NCI-H187 treated with DMSO at 0.1 percent for 48 hours (cell line): ENCODE data around the gene SELENOS.
"Not testable (repeated sequence)": the region's sequence is repeated elsewhere in the genome, so short reads cannot be mapped to it uniquely, and the experiment has no call there.

Source experiments
- DNase-seq: peaks from one replicate; lab custom pipeline; 2025; lab: John Stamatoyannopoulos, UW

Gene SELENOS

DNA sequence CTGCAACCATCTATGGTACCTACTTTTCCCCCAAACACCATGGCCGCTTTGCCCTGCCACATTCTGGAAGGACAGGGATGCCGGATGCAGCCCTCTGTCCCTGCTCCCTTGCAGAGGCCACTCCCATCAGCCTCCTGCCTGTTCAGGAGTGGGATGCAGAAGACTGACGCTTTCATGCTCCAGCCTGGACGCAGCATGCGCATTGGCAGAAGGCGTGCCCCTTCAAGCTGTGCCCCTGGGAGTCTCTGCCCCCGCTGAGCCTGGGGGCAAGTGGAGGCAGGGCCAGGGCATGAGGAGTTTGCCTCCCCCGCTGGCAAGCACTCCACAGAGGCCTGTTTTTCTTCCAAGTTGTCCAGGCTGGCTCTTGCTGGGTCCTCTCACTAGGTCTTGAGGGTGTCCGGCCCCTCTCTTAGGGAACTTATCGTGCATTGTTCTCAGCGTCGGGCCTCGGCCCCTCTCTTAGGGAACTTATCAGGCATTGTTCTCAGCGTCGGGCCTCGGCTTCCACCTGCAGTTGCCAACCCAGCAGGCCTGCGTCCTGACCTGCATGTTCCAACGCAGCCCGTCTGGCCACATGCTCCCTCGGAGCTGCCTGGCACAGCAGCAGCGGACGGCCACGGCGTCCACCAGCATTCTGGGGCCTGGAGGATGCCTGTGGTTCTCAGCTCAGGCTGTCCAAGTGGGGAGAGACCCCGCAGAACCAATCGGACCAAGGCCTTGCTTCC lies 32.3 kb upstream of the SELENOS start:
- no peak for DNase-seq

DNA sequence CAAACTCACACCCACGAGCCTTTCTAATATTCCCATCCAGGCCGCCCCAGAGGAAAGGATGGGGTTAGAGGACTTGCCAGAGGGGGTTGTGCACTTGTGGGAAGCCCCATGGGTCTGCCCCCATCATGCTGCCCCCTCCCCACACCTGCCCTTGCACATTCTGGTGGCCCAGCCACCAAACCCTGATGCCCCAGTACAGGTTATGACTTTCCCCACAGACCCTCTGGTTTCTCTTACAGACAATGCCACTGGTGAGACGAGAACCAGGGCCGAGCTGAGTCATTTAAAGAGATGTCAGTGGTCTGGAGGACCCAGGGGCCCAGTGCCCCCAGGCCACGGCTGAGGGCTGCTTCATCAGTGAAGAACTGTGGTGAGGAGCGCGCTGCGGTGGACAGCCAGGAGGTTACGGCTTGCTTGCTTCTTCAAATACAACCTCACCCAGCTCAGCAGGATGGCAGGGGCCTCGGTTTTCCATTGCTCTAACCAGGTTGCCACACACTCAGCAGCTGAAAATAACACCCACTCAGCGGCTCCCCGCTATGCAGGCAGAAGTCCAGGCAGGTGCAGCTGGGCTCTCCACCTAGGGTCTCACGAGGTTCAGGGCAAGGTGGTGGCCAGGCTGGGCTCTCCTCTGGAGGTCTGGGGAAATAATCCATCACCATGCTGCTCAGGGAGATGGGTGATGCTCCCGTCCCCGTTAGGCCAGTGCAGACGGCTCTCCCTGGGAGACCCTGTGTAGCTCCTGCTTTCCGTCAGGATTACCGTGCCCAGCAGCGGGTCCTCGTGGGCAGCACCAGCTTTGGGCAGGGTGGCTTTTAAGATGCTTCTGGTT lies 31.5 kb upstream of the SELENOS start:
- no peak for DNase-seq

DNA sequence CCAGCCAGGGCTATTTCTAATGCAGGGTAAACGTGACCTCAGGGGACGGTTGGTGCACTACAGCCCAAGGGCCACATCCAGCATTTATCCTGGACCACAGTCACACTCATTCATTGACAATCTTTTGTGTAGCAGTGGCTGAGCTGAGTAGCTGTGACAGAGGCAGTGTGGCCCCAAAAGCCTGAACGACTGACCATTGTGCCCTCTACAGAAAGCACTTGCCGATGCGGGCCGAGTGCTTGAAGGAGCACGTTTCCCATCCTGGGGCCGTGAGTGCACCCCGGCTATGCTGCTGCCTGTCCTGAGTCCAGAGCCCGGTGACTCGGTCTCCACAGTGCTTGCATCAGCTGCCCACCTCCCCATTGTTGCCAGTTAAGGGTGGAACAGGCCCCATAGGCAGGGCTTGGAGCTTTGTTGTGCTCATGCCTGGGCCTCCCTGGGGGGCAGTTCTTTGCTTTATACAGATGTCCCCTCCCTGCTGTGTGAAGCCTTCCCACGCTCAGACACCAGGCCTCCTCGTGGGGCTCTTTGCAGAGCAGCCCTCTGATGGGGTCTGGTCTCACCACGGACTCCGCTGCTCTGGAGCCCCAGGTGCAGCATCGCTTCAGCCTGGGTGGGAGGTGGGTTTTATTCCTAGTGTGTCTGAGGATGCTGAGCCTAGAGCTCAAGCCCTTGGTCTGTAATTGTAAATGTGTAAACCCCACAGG lies 30.8 kb upstream of the SELENOS start:
- no peak for DNase-seq

DNA sequence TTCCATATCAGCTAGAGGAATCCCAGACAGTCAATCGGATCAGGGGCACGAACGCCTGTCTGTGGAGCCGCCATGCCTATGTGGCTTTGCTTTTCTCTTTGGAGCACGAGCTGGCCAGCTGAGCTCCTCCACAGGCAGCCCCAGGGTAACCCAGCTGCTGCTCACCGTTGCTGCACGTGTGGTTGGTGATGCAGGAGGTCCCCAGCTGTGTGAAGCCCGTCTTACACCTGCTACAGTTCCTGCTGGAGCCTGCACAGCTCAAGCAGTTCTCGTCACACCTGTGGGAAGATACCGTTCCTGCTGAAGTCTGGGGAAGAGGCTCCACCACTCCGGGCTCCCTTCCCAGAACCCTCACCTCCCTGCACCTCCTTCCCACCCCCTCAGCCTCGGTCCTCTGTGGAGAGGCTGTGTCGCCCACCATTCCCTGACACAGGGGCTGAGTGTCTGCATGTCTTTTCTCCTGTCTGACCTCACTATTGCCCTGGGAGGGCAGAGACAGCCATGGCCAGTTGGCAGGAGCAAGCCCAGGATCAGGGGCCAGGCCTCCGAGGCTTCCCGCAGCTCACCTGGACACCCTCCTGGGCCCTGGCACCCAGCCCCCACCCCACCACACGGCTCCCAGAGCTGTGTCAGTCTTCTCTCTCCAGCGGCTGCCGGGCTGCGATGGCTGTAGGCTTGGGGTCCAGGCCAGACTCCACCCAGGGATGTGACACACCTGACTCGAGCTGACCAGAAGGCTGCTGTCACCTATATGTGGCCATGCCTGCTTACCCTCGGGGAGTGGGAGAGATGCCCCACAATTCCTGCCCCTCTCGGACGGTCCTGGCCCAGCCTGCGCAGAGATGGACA lies 30.0 kb upstream of the SELENOS start:
- DNase-seq, result peak; percentile 29

DNA sequence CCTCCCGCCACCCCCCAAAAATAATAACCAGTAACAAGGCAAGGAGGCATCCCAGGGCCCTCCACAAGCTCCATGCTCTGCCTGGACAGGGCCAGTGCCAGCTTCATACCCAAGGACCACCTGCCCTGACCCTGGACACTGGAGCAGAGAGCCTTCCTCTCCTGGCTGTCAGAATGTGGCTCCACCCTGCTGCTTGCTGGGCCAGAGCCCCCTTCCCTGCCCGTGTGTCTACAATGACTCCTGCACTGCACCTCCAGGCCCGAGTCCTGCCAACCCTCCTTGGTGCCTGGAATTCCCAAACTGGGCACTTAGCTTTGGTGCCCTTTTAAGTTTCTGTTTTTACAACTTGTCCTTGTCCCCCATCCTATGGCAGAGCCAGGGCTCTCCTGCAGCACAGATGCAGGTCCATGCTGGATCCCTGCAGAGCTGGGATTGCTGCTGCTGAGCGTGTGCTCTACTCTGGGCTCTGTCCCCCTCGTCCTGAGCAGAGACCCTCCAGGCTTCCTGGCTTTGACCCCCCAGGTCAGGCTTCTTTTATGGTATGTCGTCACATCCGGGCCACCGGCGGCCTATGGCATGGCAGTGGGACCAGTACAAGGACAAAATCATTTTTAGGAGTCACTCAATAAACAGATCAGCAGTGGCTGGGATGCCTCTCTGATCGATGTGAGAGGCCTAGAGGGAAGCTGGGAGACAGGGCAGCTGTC lies 29.2 kb upstream of the SELENOS start:
- no peak for DNase-seq

DNA sequence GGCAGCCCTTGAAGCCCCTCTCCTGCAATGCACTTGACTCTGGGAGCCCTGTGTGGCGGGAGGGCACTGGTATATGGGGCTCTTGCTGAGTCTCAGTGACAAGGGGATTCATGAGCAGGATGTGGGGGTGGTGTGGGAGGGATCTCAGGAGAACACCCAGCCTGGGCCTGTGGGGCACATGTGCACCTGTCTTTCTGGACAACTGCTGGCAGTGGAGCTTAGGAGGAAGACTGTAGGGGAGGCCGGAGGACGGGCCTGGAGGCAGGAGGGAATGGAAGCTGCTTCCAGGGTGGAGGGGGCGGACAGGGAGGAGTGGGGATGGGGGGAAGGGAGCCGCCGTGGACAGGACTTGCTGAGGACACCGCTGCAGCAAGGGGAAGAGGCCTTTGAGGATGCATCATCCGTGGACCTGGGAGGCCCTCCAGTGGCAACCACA lies 28.6 kb upstream of the SELENOS start:
- DNase-seq, result no peak

DNA sequence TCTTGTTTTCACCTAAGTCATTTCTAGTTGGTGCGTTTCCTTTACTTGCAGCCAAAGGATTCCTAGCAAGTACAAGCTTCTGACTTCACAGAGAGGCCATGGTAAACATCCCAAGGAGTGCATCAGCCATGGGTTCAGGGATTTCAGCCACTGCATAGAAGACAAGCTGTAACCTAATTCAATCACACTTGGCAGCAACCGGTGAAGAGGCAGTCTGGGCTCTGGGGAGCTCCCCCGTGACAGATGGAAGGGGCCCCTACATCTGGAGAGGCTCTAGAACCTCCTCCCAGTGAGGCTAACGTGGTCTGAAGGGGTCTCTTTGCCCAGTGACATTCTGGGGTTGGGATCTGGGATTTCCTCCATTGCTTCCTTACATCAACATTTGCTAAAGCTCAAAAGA lies 26.1 kb upstream of the SELENOS start:
- DNase-seq, result no peak

DNA sequence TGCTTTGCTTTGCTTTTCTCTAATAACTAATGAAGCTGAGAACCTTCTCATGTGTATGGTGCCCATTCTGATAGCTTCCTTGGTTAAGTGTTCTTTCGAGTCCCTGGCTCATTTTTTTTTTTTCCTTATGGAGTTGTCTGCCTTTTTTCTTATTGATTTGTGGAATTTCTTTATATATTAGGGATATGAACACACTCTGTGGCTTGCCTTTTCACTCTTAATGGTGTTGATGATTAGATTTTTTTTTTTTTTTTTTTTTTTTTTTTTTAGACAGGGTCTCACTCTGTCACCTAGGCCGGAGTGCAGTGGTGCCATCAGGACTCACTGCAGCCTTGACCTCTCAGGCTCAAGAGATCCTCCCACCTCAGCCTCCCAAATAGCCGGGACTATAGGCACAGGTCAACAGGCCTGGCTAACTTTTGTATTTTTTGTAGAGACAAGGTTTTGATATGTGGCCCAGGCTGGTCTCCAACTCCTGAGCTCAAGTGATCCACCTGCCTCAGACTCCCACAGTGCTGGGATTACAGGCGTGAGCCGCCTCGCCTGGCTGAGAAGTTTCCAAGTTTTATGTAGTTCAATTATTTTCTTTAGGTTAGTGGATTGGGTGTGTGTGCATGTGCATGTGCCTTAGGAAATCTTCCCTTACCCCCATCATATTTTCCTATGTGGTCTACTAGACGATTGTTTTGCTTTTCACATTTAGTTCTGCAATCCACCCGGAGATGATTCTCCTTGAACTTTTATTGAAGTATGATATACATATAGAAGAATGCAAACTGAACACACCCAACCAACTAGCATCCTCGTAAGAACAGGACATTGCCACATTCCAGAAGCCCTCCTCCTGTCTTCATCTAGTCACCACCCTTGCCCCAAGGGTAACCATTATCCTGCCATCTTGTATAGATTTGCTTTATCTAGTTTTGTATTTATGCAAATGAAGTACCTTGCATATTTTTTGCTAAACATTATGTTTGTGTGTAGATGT lies 19.4 kb upstream of the SELENOS start:
- no peak for DNase-seq

DNA sequence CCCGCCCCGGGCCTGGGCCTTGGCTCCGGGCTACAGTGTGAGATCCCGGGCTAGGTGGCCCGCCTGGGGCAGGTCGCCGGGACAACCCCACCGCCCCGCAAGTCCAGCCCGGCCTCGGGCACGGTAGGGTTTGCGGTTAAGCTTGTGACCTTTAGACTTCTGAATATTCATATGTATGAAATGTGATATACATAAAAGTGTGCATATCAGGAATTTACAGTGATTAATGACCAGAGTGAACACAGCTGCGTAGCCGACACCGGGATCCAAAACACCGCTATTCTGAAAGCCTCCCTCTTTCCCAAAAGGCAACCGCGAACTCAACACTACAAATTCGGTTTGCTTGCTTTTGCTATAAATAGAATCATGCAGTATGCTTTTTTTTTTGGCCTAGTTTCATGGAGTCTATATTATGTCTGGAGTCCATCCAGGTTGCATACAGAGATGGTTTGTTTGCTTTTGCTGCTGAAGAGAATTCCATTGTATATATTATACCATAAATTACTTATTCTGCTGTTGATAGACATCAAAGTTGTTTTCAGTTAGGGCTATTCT lies 18.4 kb upstream of the SELENOS start:
- no peak for DNase-seq

DNA sequence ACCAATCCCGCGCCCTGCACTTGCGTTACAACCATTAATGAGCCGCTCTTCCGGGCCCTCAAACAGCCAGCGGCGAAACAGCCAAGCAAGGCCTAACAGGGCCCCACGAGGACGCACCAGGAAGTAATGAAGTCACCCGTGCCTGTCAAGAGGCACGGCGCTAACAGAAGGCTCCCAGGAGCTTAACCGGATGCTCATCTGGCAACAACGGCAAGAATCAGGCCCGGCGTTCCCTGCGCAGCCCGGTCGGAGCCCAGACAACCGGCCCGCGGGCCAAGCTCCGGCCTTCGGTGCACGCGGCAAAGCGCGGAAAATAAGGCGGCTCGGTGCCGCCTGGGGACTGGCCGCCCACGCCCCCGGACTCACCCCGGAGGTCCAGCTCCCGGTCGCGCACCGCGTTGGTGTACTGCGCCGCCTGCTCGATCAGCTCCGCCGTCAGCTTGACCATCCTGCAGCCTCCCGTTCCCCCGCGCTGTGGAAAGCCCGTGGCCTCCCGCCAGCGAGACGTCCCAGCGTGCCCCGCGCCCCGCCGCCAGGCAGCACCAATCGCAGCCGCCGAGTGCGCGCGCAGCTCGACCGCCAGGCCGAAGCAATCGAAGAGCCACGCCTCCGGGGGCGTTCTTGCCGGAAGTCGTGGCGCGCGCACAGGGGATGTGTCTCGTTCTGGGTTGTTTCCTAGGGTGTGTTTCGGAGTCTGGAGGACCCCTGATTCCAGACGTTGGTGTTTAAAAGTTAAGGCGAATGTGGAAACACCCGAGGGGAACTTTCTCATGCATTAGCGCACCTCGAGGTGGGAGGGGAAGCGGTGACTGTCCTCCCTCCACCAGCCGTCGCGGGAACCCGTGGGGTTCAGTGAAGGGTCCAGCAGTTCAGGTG lies 17.7 kb upstream of the SELENOS start, which contains the start of gene SNRPA1:
TSS of gene SNRPA1 (minus strand) at position 518 of the 876 bp plus-strand sequence. CDS start at position 448, 70 bp downstream.
- peak; percentile 90 for DNase-seq

DNA sequence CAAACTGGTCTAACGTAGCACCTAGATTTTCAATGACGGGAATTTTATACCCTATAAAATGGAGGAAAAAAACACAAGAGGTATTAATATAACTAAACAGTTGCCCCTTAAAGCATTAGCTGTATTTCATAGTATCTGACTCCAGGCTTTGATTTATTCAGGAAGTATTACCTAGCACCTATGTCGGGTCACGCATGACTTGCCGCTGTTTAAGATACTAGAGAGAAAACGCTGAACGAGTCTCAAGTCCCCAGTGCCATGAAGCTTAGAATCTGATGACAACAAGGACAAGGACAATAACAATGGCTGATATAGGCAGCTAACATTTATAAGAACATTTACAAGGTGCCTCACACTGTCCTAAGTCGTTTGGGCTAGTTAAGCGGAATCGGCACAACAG lies 15.8 kb upstream of the SELENOS start:
- DNase-seq, result peak; percentile 55

DNA sequence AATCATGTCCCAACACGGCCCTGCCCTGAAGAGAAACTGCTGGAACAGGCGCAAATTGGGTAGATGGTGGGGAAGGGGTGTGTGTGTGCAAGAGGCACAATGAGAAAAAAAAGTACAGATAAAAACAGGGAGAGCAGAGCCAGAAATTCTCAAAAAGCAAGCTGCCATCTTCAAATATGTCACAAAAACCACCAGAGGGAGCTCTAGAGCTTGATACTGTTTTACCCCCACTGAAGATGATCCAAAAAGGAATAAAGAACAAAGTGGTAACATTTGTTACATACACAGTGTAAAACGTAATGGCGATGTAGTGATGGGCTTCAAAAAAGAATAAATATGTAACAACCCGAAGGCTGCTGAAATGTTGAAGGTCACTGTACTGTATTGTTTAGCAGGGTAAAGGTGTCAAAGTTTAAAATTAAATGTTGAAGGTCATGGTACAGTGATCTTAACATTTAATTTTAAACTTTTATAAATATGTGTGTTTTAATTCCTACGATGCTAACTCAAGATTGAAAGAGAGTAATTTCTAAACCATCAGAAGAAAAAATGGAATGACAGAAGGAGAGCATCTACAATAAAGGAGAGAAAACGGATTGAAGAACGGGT lies 11.7 kb upstream of the SELENOS start:
- DNase-seq, result peak; percentile 19

DNA sequence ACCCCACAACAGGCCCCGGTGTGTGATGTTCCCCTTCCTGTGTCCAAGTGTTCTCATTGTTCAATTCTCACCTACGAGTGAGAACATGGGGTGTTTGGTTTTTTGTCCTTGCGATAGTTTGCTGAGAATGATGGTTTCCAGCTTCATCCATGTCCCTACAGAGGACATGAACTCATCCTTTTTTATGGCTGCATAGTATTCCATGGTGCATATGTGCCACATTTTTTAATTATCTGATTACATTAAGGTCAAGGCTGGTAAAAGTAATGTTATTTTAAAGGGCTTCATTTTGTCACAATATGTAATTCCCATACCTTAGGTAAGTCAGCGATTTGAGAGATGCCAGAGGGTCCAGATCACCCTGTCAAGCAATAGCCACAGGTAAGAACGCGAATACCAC lies 10.1 kb upstream of the SELENOS start:
- DNase-seq, result not testable (repeated sequence)

DNA sequence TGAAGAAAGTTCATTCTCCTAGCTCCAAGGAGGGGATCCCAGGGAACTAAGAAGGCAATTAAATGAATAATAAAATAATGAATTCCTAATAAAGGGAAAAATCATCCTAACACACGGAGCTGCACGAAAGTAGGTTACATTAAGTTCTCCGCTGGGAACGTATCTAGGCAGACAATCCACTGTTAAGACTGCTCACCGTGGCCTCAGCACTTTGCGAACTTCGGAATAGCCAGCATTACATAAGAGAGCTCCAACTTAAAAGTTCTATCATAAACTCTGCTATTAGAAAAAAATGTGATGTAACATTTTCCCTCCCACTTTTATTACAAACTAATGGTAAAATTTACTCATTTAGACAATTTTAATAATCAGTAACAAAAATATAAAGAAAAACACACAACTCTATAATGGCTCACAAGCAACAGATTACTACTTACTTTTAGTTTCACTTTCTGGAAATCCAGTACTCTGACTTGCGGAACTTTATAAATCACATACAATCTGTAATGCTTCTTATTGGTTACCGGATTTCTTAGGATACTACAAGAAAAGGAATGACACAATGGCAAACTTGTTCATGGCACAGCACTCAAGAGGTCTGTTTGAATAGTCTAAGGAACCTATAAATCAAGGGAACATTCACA lies 9.3 kb upstream of the SELENOS start:
- DNase-seq, result no peak

DNA sequence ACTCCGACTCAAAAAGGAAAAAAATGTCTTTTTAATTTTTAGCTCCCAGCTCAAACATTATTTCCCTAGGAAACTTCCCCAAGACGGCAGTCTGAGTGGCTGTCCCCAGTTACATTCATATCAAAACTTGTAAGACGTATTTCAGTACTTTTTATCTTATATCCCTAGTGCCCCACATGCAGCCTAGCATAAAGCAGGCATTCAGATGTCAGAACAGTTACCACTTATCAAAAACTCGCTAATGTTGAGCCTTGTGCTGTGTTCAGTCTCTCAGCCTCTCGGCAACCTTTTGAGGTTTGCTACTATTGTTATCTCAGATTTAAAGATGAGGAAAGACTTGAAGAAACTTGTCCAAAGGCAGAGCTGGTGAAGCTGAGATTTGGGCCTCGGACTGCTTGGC lies 6.6 kb upstream of the SELENOS start:
- DNase-seq, result no peak

DNA sequence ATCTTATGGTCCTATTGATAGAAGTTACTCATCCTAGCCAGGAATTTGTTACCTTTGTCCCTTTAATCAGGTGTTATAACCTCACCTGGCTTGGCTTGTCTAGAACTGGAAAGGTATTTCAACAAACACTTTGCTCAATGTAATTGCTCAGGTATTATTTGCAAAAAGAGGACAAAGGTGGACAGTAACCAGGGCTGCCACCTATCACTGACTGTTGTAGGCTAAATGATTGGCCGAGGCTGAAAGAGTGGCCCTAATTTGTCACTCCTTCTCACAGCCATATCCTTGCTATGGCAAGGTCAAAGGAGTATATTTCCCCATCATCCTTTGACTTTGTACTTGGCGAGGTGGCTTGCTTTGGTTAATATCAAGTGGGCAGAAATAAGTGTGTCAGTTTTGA lies 2.7 kb upstream of the SELENOS start:
- no peak for DNase-seq

DNA sequence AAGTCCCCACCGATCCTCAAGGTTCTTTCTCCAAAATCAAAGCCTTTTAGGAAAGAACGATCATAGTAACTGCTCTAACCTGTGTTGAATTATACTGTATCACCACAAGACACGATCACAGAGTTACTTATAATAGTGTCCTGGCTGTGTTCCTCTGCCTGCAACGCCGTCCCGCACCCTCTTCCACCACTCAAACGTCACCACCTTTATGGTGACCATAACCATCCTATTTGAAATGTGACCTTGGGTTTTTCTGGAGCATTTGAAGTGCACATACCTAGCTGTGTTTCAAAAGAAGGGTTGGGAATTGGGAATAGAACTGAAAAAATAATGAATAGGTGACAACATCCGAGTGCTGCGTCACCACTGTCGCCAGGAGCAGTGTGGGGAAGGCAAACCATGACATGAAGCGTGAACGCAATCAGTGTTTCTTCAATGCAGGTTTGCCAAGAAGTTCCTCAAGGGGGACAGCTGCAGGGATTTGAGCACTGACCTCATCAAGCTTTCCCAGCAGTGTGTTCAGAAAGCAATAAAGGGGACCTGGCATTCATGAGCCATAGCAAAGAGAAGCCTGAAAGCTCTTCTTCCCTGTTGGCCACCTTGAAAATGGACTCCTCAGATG lies 769 bp upstream of the SELENOS start:
- no peak for DNase-seq
